NB4 (cell line): Measurements from ENCODE around the gene CACNA1A.

Experiments used
- DNase-seq: peaks from one replicate; pipeline ENCODE4 v3.0.0; 2010; ENCODE audit warnings: low read depth
- H3K4me3 ChIP-seq: one replicate; pipeline ENCODE4 v1.5.1; 2011; ENCODE audit warnings: mild to moderate bottlenecking, low read depth, low read length, moderate library complexity
- CTCF ChIP-seq: IDR thresholded peaks from one replicate; pipeline ENCODE4 v1.5.1; 2012; ENCODE audit warnings: low read depth, low read length
- MAX ChIP-seq: IDR thresholded peaks from 2 replicates; pipeline ENCODE4 v1.6.1; 2011; ENCODE audit warnings: low read depth, low read length
- MYC ChIP-seq: IDR thresholded peaks from 2 replicates; pipeline ENCODE4 v1.6.1; 2011; ENCODE audit warnings: low read depth, low read length
- POLR2A ChIP-seq: IDR thresholded peaks from 2 replicates; pipeline ENCODE4 v1.6.1; 2011; ENCODE audit warnings: mild to moderate bottlenecking; ENCODE audit not compliant: insufficient read length; ENCODE audit errors: extremely low read depth

The CACNA1A gene

DNA sequence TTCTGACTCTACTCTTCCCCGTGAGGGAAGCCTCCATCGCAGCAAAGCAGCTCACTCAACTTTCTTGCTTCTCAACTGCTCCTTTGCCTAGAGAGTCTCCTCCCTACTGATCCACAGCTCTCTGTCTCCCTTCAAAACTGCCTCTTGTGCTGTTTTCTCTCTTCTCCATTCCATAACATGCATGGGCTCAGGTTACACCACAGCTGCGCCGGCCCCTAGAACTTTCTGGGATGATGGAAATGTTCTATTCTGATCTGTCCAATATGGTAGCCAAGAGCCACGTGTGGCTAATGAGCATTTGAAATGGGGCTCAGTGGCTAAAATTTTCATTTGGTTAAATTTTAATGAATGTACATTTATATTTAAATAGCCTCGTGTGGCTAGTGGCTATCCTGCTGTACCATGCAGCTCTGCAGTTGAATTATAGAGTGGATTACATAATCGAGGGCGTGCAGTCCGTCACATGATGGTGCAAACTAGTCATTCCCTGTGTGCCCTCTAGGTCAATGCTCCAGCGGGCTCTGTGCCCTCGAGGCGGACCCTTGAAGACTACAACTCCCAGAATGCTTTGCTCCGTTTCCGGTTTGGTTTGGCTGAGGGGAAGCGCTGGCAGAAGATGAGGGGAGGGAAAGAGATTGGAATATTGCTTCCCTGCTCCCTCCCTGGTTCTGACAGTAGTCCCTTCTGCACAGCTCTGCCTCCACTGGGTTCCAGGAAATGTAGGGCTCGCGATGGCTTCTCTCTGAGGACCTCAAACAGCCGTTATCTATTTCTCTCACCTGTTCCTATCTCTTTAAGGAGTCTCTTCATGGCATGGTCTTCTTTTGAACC is 109.8 kb downstream of the CACNA1A start:
- peak; percentile 43 for DNase-seq
- H3K4me3 ChIP-seq: no peak overlapping the region

GRCh38 chr19:13382633-13382938 is 123.7 kb downstream of the CACNA1A start:
- no peak overlapping the region for H3K4me3 ChIP-seq
- TF ChIP-seq MAX (no peak), POLR2A (no peak), MYC (no peak), CTCF (no peak)
- DNase-seq: no peak

More for the DNA sequence above, 109.8 kb downstream of the CACNA1A start:
- TF ChIP-seq POLR2A (no peak), MYC (no peak)

DNA sequence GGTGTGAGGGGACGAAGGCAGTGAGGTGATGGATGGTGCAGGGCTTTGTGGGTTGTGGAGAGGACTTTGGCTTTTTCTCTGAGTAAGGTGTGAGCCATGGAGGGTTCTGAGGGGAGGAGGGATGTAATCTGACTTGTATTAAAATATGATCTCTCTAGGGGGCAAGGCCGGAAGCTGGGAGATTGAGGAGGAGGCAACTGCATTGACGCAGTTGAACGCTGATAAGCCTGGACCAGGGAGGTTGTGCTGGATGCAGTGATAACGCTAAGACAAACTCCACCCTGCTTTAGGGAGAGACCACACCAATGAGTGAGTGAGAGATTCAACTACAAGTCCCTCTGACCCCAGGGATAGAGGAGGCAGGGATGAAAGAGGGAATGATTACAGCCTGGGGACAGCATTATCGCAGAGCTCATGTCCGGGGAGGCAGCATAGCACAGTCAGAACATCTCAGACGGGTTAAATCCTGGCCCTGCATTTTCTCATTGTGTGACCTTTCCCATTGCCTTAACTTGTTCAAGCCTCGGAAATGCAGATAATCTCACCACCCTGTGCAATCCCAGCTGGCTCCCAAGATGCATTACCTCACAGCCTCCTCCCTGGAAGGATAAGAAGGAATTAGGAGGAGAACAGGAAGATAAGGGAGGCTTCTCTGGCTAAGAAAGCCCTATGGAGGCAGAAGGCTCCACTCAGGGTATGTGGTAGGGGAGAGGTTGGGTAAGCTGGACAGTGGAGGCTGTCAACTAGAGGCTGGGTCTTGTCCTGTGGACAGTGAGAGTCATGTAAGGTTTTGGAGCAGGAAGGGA is 124.2 kb downstream of the CACNA1A start:
- no peak for DNase-seq
- no peak for TF ChIP-seq CTCF
- TF ChIP-seq MAX: no peak
- TF ChIP-seq MYC: no peak
- TF ChIP-seq POLR2A: no peak
- H3K4me3 ChIP-seq: no peak overlapping the region

GRCh38 chr19:13376537-13376936 is 129.7 kb downstream of the CACNA1A start:
- TF ChIP-seq MYC (no peak), CTCF (no peak), POLR2A (no peak), MAX (no peak)
- DNase-seq: no peak
- H3K4me3 ChIP-seq: no peak overlapping the region

- no peak overlapping the region for H3K4me3 ChIP-seq
- no peak for DNase-seq
- no peak for TF ChIP-seq POLR2A
- TF ChIP-seq CTCF: no peak
Measured at GRCh38 chr19:13373599-13373998, 132.7 kb downstream of the CACNA1A start.

DNA sequence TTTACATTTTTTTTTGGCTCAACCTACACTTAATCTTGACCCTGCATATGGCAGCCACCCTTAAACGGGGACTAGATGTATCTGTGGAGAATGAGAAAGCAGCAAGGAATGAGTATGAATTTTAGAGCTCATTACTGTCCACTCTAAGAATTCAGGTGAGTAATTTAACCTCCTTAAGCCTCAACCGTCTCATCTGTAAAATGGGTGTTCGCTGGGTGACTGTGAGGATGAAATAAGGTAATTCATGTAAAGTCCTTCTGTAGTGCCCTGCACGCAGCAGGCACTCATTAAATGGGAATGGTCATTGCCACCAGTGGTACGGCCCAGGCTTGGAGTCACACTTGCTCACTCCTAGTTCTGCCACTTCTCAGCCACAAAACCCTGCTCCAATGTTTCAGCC is 135.3 kb downstream of the CACNA1A start:
- H3K4me3 ChIP-seq: no peak overlapping the region
- DNase-seq: no peak
- TF ChIP-seq POLR2A (no peak), MAX (no peak), CTCF (no peak), MYC (no peak)
